GM21723 (cell line): ENCODE results near the gene TFCP2L1.
"Not testable (repeated sequence)": the region's sequence is repeated elsewhere in the genome, so short reads cannot be mapped to it uniquely, and the experiment has no call there.

Experiments
- ATAC-seq: cut with Tn5 transposase; IDR thresholded peaks from one replicate; pipeline ENCODE4 v1.9.1; 2021; ENCODE audit warnings: mild to moderate bottlenecking, moderate library complexity; ENCODE audit not compliant: unreplicated experiment

The TFCP2L1 gene

DNA sequence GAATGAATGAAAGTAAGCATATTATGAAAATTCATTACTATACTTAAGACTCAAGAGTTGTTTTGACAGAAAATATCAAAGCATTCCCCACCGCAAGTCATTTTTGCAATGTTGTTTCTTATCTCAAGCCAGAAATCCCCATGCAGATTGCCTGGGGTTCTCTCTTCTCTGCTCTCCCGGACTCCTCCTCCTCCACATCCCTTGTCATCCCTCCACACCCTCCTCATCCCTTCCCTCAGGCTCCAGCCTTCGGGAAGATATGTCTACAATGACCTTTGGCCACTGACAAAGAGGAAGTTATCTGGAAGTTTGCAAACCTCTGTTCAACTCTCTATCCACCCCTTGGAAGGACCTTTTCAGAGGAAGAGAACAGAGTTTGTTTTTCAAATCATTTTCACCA is 11.9 kb downstream of the TFCP2L1 start:
- ATAC-seq = no peak

DNA sequence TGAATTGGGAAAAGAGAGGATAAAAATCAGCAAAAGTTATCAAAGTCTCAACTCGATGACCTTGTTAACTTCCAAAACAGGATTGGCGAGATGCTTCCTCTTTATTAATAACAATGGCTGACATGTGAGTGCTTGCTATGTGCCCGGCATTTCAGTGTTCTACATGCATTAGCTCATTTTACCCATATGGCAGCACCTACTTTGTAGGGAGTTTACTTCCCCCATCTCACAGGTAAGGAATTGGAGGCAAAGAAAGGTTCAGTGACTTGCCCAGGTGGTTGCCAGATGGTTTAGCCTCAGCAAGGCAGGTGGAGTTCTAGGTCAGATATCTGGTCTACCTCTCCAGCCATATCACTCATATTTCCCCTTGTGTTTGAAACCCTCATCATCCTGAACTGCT is 12.4 kb downstream of the TFCP2L1 start:
- no peak for ATAC-seq

DNA sequence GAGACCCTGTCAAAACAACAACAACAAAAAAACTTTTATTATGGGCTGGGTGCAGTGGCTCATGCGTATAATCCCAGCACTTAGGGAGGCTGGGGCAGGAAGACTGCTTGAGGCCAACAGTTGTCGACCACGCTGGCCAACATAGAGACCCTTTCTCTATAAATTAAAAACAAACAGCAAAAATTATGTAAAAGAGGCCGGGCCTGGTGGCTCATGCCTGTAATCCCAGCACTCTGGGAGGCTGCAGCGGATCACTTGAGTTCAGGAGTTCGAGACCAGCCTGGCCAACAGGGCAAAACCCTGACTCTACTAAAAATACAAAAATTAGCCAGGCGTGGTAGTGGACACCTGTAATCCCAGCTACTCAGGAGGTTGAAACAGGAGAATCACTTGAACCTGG is 15.6 kb downstream of the TFCP2L1 start:
- not testable (repeated sequence) for ATAC-seq

DNA sequence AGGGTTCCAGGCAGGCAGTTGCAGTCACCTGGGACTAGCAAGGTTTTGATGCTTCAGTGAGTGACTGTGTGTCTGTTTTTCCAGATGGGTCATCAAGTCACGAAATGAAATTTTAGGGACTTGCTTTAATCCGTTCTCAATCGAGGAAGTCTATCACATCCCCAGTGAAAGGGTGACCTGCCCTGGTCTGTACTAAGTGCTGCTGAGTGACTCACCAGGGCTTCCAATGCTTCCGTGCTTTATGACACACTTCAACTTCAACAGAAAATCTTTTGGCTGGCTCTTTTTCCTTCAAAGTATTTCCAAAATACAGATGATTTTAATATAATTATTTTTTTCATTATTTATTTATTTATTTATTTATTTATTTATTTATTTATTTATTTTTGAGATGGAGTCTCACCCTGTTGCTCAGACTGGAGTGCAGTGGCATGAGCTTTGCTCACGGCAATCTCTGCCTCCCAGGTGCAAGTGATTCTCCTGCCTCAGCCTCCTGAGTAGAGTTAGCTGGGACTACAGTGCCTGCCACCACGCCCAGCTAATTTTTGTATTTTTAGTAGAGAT is 18.4 kb downstream of the TFCP2L1 start:
- no peak for ATAC-seq

DNA sequence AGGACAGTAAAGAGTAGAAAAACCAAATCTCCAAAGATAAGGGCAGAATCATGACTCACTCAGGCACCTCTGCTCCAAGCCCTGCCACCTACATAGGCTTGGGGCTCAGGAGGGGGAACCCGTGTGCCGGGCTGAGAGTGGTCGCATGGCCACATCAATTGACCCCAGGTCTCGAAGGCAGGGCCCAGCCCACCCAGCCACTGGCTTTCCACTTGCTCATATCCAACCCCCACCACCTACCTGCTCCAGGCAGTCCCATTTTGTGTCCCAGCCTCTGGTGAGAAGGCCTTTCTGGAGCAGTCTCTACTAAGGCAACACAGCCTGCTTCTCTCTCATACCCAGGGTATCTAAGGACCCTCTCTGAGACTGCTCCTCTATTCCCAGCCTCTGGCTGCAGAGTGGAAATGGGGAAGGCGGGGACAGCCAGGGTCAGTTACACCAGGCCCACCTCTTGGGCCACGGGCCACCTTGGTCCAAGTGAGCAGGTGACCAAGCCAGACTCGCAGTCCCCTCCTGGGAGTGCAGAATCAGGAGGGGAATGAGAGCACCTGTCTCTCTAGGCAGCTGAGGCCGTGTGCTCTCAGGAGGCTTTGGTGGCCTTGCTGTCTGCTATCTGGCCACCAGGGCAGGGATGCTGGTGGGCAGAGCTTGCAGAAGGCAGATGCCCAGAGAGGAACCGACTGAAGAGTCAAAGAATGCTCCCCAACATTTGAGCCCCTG is 20.8 kb downstream of the TFCP2L1 start:
- no peak for ATAC-seq

DNA sequence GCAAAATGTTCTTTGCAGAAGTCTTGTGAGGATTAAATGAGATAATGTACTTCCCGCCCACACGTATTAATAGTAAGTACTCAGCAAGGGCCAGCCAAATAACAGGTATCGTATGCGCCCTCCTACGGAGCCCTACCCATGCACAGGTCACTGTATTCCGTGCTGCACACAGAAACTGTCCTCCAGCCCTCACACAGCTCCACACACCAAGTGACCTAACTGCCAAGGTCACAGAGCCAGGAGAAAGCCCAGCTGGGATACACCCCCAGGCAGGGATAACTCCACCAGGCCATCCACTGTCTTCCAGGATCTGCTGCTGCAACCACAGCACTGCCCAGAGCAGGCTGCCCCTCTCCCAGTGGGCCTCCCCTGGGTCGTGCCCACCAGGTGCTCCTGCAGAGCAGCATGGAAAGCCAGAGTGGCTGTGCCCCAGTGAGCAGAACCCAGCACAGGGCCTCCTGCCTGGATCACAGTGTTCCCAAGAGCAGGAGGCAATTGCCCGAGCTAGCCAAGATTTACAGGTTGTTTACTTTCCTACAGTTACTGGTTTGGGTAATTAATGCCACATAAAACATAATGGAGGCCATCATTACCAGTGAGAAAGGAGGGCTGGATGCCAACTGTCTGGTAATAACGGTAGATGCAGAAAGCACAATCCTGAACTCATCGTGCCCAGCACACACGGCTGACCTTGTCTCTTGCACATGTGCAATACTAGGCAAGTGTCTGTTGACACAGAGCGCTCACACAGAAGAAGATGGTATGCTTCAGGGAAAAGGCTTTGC is 24.4 kb downstream of the TFCP2L1 start:
- ATAC-seq = no peak

DNA sequence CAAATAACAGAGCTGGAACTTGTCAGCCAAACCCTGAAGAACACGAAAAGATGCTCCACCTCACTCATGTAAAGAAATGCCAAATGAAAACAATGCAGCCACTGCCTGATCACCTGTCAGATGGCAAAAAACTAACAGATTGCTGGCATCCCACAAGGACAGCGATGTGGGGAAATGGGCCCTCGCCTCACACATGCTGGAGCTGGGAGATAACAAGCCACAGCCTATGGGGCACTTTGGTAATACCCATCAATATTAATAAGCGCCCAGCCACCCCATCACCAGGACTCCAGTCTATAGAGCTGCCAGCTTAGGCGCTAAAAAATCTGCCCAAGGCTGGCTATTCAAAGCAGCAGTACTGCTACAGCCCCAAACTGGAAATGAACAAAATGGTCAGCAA is 27.0 kb downstream of the TFCP2L1 start:
- ATAC-seq = no peak

DNA sequence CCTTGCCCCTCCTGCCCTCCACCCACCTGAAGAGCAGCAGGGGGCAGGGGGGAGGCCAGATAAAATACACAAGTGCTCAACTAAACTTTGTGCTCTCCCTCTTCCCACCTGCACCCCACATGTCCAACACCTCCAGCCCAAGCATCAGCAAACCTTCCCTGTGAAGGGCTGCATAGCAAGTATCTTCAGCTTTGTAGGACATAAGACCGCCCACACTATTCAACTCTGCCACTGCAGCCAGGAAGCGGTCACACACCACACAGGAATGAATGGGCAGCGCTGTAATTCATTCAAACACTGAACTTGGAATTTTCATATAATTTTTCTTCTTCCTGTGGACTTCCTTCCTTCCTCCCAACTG is 27.5 kb downstream of the TFCP2L1 start:
- ATAC-seq = no peak

DNA sequence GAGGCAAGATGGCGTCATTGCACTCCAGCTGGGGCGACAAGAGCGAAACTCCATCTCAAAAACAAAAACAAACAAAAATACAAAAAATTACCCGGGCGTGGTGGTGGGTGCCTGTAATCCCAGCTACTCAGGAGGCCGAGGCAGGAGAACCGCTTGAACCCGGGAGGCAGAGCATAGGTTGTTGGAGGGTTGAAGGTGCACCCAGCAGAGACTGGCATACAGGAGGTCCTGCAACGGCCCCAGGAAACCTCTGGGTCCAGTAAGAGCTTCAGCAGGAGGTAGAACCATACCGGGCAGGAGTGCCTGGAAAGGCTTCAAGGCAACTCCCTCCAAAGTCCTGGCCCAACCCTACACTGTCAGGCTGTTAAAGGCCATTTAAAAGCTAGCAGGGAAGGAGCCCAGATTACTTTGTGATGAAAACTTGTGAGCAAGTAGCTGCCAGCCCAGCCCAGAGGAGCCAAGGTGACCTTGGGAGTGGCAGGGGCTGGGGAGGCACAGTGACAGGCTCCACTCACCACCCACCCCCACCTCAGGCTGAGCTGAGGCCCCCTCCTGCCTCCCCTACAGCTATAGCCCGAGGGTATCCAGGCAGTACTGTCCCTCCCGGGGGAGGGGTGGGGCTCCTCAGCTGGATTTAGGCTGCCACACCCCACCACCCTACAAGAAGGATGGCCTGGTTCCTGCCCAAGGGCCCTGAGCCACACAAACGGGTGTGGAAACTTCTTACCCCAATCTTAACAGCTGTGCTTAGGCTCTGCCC is 28.1 kb downstream of the TFCP2L1 start:
- no peak for ATAC-seq

DNA sequence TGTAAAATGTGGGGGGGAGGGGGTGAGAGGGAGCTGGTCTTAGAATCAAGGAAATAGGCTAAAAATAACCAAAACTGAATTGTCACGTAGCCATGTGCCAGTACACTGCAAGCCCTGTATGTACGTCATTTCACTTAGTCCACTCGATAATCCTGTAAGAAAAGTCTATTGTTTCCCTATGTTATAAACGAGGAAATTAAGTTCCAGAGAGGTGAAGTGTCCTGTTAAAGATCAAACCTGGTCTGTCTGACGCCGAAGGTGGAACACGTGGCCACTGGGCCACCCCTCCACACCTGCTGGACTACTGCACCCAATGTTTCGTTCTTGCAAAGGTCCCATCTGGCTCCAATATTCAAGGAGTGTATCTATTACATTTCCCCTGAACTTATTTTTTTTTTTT is 29.6 kb downstream of the TFCP2L1 start:
- ATAC-seq = no peak

DNA sequence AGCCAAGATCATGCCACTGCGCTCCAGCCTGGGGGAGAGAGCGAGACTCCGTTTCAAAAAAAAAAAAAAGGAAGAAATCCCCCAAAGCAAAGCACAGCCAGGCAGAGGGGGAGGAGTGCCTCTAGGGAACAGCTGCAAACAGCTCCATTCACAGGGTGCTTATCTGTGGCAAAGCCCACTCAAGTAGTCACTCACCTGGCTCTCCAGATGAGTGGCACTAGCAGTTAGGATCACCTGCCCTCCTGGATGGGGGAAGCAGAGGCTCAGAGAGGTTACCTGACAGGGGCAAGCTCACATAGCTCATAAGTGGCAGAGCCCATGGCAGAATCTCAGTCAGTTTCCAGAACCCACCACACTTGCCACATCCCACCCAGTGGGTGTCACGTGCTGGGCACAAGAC is 30.3 kb downstream of the TFCP2L1 start:
- ATAC-seq = no peak

DNA sequence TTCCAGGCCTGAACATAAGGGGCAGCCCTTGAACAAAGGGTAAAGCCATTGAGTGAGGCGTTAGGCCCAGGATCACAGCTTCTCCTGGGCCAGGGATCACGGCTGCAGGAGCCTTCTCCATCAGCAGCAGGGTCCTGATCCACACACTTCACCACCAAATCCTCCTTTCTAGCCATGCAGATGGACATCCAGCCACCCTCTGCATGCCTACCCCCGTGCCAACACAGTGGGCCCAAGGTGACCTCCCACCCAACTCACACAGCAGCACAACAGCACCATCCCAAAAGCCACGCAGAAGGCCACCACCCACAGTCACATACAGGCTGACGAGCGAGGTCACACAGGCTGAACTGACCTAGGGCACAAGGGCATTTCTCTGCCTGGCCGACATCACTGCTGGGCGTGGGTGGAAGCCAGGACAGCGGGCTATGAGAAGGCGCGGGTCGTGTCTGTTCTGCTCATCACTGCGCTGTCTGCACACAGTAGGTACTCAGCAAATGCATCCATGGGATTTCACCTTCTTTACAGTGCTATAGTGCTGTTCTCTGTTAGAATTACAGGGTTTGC is 31.2 kb downstream of the TFCP2L1 start:
- no peak for ATAC-seq

DNA sequence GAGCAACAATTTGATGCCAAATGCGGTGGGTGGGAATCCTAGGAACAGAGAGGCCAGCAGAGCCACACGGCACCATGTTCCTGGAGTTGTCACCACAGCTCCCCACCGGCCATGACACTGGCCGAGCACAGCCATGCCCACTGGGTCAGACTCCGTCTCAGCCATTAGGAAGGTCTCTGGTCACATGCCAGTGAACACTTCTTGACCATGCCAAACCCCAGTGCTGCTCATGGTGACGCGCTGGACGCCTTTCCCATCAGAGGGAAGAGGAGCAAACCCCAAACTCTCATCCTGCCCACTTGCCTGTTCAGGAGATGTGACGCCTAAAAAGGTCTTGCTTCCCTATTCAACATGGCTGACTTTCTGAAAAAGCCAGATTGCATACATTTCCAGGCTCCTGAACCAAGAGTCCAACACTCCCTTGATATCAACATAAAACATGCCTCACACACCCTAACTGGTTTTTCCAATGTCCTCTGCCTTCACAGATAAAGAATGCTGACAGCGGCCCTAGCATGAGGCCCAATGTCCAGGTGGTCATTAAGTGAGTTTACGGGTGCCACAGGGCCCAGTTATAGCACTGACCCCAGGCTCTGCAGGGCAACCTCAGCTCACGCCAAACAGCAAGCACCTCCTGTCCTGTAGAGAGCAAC is 31.9 kb downstream of the TFCP2L1 start:
- no peak for ATAC-seq

DNA sequence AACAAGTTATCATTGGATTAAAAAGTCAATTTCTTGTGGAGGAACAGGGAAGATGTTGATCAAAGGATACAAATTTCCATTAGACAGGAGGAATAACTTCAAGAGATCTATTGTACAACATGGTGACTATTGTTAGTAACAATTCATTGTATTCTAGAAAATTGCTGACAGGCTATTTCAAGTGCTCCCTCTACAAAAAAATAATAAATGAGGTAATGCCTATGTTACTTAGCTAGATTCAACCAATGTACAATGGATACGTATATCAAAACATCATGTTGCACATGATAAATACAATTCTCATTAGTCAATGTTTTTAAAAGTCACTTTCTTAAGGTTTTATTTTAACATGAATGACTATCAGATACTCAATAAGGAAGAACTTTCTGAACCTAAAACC is 33.5 kb downstream of the TFCP2L1 start:
- no peak for ATAC-seq

DNA sequence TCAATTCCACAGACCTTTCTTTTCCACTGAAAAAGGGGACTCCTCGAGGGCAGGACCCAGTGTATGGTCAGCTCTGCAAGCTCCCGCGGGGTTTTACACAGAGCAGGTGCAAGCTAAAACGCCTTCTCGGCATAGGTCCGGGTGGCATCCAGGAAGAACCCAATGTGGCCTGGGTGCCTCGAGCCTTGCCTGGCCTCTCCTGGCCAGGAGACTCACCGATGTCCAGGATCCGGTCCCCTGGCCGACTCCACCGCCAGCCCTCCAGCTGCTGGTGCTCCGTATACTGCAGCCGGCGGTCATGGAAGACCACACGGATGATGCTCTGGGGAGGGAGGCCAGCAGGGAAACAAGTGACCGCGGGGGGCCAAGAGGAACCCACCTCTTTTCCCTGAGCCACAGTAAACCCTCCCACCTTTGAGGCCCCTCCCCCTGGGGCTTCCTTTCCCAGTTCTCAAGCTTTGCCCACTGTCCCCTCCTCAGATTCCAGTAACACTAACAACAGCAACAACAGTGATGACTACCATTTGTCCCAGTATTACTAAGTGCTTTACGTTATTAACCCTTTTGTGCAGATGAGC is 36.1 kb downstream of the TFCP2L1 start:
- ATAC-seq = no peak

DNA sequence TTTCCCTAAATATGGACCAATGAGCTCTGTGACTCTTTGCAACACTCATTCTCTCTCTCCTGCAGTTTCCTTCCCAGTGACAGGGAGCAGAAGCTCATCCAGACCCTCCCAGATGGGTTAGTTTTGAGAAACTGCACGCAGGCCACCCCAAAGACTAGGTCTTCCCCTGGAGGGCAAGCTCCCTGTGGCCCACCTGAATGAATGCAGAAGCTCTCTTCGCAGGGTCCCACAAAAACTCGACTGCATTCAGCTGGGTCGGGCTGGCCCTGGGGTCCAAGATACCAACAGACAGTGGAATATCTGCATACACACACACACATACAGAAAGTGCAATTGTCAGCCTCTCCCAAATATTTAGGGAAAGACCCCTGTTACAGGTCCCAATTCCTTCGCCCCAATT is 37.0 kb downstream of the TFCP2L1 start:
- no peak for ATAC-seq

DNA sequence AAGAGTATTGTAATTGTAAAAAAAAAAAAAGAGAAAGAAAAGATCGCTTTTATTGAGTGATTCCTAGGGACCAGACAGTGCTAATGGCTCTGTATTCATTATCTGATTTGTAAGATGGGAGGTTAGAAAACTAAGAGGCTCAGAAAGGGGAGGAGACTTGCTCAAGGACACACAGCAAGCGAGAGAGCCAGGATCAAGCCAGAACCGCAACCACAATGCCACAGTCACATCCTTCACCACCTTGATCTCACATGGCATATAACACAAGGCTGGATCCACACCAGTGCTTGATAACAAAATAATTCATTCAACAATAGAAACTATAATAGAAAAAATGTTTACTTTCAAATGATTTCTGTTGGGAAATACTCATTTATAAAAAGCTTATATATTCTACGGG is 37.5 kb downstream of the TFCP2L1 start:
- ATAC-seq = no peak

DNA sequence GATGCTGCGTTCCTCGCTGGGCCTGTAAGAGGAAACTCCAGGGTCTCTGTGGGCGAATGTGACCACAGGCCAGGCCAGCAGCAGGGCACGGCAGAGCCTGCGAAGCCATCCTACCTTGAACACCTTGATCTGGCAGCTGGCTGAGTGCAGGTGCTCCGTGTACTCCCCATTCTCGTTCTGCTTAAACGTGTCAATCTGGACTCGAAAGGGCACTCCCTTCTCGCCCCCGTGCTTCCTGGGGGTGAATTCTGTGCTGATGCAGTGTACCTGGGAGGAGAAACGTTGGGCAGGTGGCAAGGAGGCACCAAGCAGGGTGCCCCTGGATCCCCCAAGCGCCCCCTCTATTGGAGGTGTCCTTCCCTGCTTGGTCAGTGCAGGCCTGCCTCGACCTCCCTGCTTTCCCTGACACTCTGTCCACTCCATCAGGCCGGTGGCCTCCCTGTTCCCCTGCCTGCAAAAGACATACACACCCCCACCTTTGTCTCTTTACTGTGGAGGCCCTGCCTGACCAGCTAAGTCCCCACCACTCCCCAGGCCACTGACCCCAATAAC is 38.2 kb downstream of the TFCP2L1 start:
- ATAC-seq = no peak

DNA sequence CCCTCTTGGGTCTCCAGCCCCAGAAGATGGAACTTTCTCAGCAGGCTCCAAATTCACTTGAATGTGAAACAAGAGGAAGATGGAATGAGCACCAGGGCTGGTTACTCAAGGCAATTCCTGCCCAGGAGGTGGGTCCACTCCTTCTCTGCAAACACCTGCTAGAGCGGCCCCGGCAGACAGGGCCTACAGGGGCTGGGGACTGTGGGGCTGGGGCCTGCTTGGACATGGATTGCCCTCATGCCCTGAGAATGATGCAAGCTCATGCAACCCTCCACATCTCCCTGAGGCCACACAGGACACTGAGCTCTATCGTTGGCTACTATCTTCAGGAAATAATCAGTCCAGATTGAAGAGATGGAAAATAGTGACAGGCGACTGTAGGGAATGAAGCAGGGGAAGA is 39.1 kb downstream of the TFCP2L1 start:
- ATAC-seq = no peak
